ENCODE measurements around the gene NADK. TPM values are rescaled to one million over a fixed set of nuclear protein-coding genes. Genes with fewer than 3 reads are reported as not detected.
"Not testable (repeated sequence)": the region's sequence is repeated elsewhere in the genome, so short reads cannot be mapped to it uniquely, and the experiment has no call there.

The NADK gene
- total RNA-seq, 2 donors from 2014 or later = 26.5 to 51.5 TPM

- no peak overlapping the region for H3K27ac ChIP-seq
- no peaks in the 10 kb centered on the region for H3K27me3 ChIP-seq
- H3K4me3 ChIP-seq = no peak overlapping the region
- H3K4me1 ChIP-seq = no peaks in the 10 kb centered on the region
- no peak for DNase-seq (ENCODE audit: low spot score)
- TF ChIP-seq, protein P1, sequence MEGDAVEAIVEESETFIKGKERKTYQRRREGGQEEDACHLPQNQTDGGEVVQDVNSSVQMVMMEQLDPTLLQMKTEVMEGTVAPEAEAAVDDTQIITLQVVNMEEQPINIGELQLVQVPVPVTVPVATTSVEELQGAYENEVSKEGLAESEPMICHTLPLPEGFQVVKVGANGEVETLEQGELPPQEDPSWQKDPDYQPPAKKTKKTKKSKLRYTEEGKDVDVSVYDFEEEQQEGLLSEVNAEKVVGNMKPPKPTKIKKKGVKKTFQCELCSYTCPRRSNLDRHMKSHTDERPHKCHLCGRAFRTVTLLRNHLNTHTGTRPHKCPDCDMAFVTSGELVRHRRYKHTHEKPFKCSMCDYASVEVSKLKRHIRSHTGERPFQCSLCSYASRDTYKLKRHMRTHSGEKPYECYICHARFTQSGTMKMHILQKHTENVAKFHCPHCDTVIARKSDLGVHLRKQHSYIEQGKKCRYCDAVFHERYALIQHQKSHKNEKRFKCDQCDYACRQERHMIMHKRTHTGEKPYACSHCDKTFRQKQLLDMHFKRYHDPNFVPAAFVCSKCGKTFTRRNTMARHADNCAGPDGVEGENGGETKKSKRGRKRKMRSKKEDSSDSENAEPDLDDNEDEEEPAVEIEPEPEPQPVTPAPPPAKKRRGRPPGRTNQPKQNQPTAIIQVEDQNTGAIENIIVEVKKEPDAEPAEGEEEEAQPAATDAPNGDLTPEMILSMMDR (IDR thresholded peaks at IDR 0.05) = no peak
- peaks cover 25% of the 10 kb centered on the region for H3K36me3 ChIP-seq
- no peaks in the 10 kb centered on the region for H3K9me3 ChIP-seq
These were observed 57.1 kb downstream of the NADK start for GRCh38 chr1:1721201-1721600.

- not testable (repeated sequence) for H3K27me3 ChIP-seq; H3K27ac ChIP-seq; H3K9me3 ChIP-seq; H3K4me1 ChIP-seq; DNase-seq (ENCODE audit: low spot score); H3K4me3 ChIP-seq
- peaks cover 21% of the 10 kb centered on the region for H3K36me3 ChIP-seq
These were observed 63.0 kb downstream of the NADK start for GRCh38 chr1:1715109-1715883.

DNA sequence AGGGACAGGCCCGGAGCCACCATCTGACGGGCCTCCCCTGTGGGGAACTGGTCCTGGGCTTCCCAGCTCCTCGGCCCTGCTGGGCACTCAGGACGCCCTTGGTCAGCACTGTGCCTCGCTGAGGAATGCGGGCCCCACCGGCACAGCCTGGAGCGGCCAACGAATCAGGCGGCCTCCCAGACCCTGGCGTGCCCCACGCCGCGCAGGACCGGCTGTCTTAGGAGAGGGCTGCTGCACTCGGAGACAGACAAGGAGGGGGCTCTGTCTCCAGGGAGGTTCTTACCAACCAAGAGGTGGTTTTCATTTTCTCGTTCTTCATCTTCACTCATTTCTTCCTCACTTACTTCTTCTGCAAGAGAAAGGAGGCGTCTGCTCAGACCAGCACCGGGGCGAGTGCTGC, 70.4 kb downstream of the NADK start:
- H3K36me3 ChIP-seq = peaks cover 12% of the 10 kb centered on the region
- H3K4me3 ChIP-seq; DNase-seq (ENCODE audit: low spot score); H3K27me3 ChIP-seq; H3K27ac ChIP-seq; H3K4me1 ChIP-seq; H3K9me3 ChIP-seq: not testable (repeated sequence)

DNA sequence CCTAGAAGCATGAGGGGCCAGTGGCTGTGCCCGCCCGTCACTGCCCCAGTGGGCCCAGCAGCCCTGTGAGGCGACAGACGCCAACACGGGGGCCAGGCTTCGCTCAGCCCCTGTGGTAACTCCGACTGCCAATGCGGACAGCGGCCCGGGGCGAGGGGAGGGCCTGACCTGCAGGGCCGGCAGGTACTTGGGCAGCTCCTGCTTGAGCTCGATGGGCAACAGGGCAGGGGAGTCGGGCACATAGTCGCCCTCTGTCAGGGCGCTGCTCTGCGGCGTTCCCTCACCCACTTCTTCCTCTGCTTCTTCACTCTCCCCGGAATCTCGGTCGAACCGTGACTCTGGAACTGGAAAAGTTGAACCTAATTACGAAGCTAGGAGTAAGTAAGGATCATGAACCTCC, 71.0 kb downstream of the NADK start:
- H3K27ac ChIP-seq; DNase-seq (ENCODE audit: low spot score); H3K4me3 ChIP-seq: not testable (repeated sequence)

GRCh38 chr1:1705623-1706022, 72.6 kb downstream of the NADK start:
- not testable (repeated sequence) for H3K27me3 ChIP-seq; H3K27ac ChIP-seq; H3K4me1 ChIP-seq; DNase-seq (ENCODE audit: low spot score); H3K9me3 ChIP-seq; H3K4me3 ChIP-seq
- H3K36me3 ChIP-seq = peaks cover 12% of the 10 kb centered on the region

More for the DNA sequence above, 71.0 kb downstream of the NADK start:
- H3K4me1 ChIP-seq, H3K27me3 ChIP-seq, H3K9me3 ChIP-seq: not testable (repeated sequence)
- peaks cover 12% of the 10 kb centered on the region for H3K36me3 ChIP-seq

DNA sequence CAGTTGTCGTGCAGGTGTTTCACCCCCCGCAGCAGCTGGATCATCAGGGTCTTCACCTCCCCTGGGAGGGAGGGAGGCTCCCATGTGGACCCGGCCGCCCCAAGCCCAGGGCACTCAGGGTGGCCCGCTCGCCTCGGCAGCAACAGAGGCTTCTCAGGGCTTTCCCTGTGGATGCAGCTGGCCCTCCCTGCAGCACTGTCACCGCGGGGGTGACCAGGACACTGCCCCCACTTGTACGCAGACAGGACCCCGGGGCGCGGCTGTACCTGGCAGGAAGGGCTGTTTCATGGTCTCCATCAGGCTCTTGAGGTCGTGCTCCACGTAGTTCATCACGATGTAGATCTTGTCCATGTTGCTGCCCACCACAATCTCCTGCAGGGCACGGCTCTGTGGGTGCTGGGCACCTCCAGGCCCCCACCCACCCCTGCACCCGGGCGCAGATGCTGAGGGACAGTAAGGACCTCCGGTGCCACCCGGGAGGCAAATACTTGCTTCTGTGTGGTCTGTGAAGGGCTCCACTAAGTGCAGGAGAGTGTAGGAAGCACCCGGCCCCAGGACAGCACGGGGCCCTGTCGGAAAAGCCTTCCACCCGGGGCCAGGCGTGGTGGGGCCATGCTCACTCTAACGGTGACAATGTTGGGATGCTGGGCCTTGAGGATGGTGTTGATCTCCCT, 73.8 kb downstream of the NADK start:
- H3K27ac ChIP-seq; DNase-seq (ENCODE audit: low spot score); H3K9me3 ChIP-seq; H3K4me1 ChIP-seq; H3K4me3 ChIP-seq; H3K27me3 ChIP-seq: not testable (repeated sequence)
- peaks cover 12% of the 10 kb centered on the region for H3K36me3 ChIP-seq

DNA sequence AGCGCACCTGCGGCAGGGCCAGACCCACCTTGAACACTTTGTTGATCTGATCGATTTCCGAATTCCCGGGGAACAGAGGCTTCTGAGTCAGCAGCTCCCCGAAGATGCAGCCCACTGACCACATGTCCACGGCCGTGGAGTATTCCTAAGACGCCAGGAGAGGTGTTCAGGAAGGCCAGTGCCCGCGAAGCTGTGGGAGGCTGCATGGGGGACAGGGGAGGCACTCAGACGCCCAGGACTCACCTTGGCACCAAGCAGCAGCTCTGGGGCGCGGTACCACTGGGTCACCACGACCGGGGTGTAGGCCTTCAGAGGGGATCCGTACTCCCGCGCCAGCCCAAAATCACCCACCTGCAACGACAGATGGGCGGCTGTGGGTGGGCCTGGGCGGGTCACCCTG, 74.5 kb downstream of the NADK start:
- Histone ChIP-seq H3K36me3 (peaks cover 12% of the 10 kb centered on the region), H3K4me3 (no peak overlapping the region), H3K9me3 (no peaks in the 10 kb centered on the region), H3K4me1 (no peaks in the 10 kb centered on the region), H3K27me3 (no peaks in the 10 kb centered on the region), H3K27ac (no peak overlapping the region)
- TF ChIP-seq, protein P1 (IDR thresholded peaks at IDR 0.05) = no peak
- DNase-seq (ENCODE audit: low spot score) = no peak

- not testable (repeated sequence) for H3K4me1 ChIP-seq; DNase-seq (ENCODE audit: low spot score); H3K4me3 ChIP-seq
These were observed 75.8 kb downstream of the NADK start for GRCh38 chr1:1702506-1702905.

More at GRCh38 chr1:1702506-1702905, 75.8 kb downstream of the NADK start:
- not testable (repeated sequence) for H3K27ac ChIP-seq, H3K27me3 ChIP-seq, H3K9me3 ChIP-seq
- peaks cover 12% of the 10 kb centered on the region for H3K36me3 ChIP-seq

Other genes starting within 250 kb of the NADK start
- 1 to 10 TPM; 1.4 to 2.8 TPM for gene TMEM240, start 237.8 kb downstream of the NADK start, total RNA-seq
- 100 to 1,000 TPM in 1 of 2 donors, 10 to 100 TPM in 1; 98.3 to 121 TPM for gene SSU72, start 203.6 kb downstream of the NADK start, total RNA-seq
- gene FNDC10, start 178.3 kb downstream of the NADK start, total RNA-seq = 1 to 10 TPM; 2.5 to 2.7 TPM
- 10 to 100 TPM; 42.4 to 45.6 TPM for gene MIB2, start 163.0 kb downstream of the NADK start, total RNA-seq
- 10 to 100 TPM; 17.5 to 26.9 TPM for gene MMP23B, start 146.3 kb downstream of the NADK start, total RNA-seq
- 10 to 100 TPM; 16.2 to 19.7 TPM for gene CDK11B, start 119.5 kb downstream of the NADK start, total RNA-seq
- gene SLC35E2B, start 85.7 kb downstream of the NADK start, total RNA-seq = 10 to 100 TPM; 18.4 to 22.1 TPM
- 1 to 10 TPM; 4.3 to 8.2 TPM for gene CDK11A, start 54.1 kb downstream of the NADK start, total RNA-seq
- gene GNB1, start 112.6 kb upstream of the NADK start, total RNA-seq = 10 to 100 TPM; 69.9 to 91.6 TPM
- gene CALML6, start 136.8 kb upstream of the NADK start, total RNA-seq = not detected
- 1 to 10 TPM in 1 of 2 donors, under 1 TPM in 1; 0.51 to 1.8 TPM for gene TMEM52, start 140.8 kb upstream of the NADK start, total RNA-seq
- gene CFAP74, start 225.3 kb upstream of the NADK start, total RNA-seq = not detected
- not detected for gene GABRD, start 240.9 kb upstream of the NADK start, total RNA-seq

Measured in right atrium auricular region (tissue), 2 donors.